ENCODE data around the gene DHRS1. TPM values are rescaled to one million over a fixed set of nuclear protein-coding genes. Genes with fewer than 3 reads are reported as not detected.

DHRS1 gene
- polyA plus RNA-seq, 2 of the 4 experiments (the other 2 are of a cell fraction) = 15.1 to 17.4 TPM

DNA sequence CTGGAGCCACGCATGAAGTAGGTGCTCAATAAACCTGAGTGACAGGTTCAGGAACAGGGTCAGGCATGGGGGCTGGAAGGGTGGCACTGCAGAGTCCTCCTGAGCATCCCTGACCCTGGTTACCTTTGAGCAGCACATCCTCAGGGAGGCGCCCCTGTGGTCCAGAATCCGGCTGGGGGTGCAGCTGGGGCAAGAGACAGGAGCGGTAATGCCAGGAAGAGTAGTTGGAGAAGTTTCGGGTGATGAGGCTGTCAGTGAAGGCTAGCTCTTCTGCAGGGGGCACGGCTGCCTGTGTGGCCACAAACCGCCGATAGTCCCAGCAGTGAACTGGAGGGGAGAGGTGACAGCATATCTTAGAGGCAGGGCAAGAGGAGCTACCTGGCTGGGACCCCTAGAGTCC, 30.2 kb downstream of the DHRS1 start:
- no peaks in the 10 kb centered on the region for H3K9me3 ChIP-seq
- FAIRE-seq (no peak), DNase-seq (ENCODE audit: low read depth in 1 of 2, low spot score in 1 of 2) (no peak), ATAC-seq (no peak)
- H3K4me2 ChIP-seq = no peak overlapping the region
- ChIA-PET CTCF (interaction anchor here (0.6 to 34.0 kb wide), 7 partner anchors 14 to 167 kb away, joined by 3 to 469 read pairs (median 4); partner anchors contain the start of genes CIDEB, DHRS1, IRF9 and LTB4R), POLR2A (interaction anchor here (0.6 to 1.4 kb wide), 2 partner anchors 11 to 27 kb away, joined by 4 to 7 read pairs; partner anchors contain the start of gene TINF2)
- no peak for TF ChIP-seq CEBPB (IDR thresholded peaks at IDR 0.05)
- TF ChIP-seq CBX8 (IDR thresholded peaks at IDR 0.05) = no peak
- no peak for TF ChIP-seq KDM5A (IDR thresholded peaks at IDR 0.05)
- no peak for TF ChIP-seq BHLHE40 (IDR thresholded peaks at IDR 0.05; ENCODE audit: low read depth, low read length)
- no peak for TF ChIP-seq JUNB (IDR thresholded peaks at IDR 0.05)
- TF ChIP-seq, protein P1, sequence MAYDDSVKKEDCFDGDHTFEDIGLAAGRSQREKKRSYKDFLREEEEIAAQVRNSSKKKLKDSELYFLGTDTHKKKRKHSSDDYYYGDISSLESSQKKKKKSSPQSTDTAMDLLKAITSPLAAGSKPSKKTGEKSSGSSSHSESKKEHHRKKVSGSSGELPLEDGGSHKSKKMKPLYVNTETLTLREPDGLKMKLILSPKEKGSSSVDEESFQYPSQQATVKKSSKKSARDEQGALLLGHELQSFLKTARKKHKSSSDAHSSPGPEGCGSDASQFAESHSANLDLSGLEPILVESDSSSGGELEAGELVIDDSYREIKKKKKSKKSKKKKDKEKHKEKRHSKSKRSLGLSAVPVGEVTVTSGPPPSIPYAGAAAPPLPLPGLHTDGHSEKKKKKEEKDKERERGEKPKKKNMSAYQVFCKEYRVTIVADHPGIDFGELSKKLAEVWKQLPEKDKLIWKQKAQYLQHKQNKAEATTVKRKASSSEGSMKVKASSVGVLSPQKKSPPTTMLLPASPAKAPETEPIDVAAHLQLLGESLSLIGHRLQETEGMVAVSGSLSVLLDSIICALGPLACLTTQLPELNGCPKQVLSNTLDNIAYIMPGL (CRISPR knock-in tag; IDR thresholded peaks at IDR 0.05; ENCODE audit: borderline replicate concordance) = no peak
- TF ChIP-seq HOXB5 (CRISPR knock-in tag; IDR thresholded peaks at IDR 0.05) = no peak
- no peak for TF ChIP-seq CHD2 (IDR thresholded peaks at IDR 0.05; ENCODE audit: low read length, partially characterized antibody)
- no peak for TF ChIP-seq MAFK (IDR thresholded peaks at IDR 0.05; ENCODE audit: partially characterized antibody)
- TF ChIP-seq NFE2L2 (conservative IDR thresholded peaks at IDR 0.05; ENCODE audit: low read length) = no peak
- TF ChIP-seq RCOR1 (IDR thresholded peaks at IDR 0.05; ENCODE audit: low read depth, low read length) = no peak
- H3K4me1 ChIP-seq = 0 out of 3 replicates have a peak, but pooled peaks cover 5% of the 10 kb centered on the region
- no peak overlapping the region for H3K27ac ChIP-seq
- no peak overlapping the region for H3K4me3 ChIP-seq
- WGBS (ENCODE audit: missing lambda C conversion rate) = 94% methylated on average over 8 of the region's 8 CpGs

DNA sequence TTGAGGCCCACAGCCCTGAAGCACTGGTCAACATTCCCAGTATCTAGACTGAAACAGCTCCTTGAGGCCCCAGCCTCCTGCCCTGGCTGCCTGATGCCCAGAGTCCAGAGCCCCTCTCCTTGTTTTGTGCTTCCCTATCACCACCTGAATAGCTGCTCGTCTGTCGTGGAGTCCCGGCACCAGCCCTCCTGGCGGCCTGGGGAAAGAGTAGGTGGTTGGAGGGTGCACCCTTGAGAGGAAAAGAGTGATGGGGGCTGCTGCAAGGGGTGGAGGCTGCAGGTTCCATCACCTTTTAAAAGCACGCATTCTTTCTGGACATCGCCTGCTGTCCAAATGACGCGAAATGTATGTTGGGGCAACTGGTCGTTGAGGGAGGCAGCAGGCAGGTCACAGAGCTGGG, 31.4 kb downstream of the DHRS1 start:
- CTCF ChIA-PET = interaction anchor here (0.8 to 34.0 kb wide), 4 partner anchors 15 to 35 kb away, joined by 3 to 469 read pairs (median 33); partner anchors contain the start of genes CIDEB, DHRS1, LTB4R and LTB4R2
- no peak for DNase-seq (ENCODE audit: low read depth in 1 of 2, low spot score in 1 of 2)
- no peak for TF ChIP-seq PHF8 (IDR thresholded peaks at IDR 0.05; ENCODE audit: borderline replicate concordance, low read depth)
- H3K4me3 ChIP-seq = no peak overlapping the region
- no peak for FAIRE-seq
- H3K4me1 ChIP-seq = 0 out of 3 replicates have a peak, but pooled peaks cover 5% of the 10 kb centered on the region
- POLR2A ChIA-PET = no interaction called here
- no peak overlapping the region for H3K4me2 ChIP-seq
- H3K9me3 ChIP-seq = no peaks in the 10 kb centered on the region
- no peak overlapping the region for H3K27ac ChIP-seq
- WGBS (ENCODE audit: missing lambda C conversion rate) = 89% methylated on average over 9 of the region's 9 CpGs
- ATAC-seq = no peak

DNA sequence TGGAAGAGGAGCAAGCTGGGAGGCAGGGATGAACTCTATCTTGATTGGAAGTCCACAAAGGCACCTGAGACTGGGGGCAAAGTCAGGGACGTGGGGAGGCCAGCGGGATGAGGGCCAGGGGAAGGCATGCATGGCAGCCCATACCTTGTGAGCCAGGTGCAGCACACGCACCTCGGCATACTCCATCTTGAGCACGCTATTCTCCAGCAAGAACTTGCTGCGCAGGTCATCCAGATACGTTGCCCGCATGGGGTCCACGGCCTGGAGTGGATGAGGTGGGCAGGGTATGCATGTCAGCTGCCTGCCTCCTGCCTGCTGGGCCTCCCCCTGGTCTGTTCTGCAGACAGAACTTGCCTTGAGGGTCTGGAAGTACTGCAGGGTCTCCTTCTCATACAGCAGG, 32.1 kb downstream of the DHRS1 start:
- ChIA-PET CTCF (interaction anchor here (1.0 to 34.0 kb wide), 3 partner anchors 14 to 36 kb away, joined by 3 to 469 read pairs (median 4); partner anchors contain the start of genes CIDEB, DHRS1, LTB4R and LTB4R2), POLR2A (no interaction called here)
- TF ChIP-seq TP53 (CRISPR knock-in tag; IDR thresholded peaks at IDR 0.05) (no peak), HES2 (IDR thresholded peaks at IDR 0.05) (no peak), NR3C1 (IDR thresholded peaks at IDR 0.05) (no peak), CTCF (IDR thresholded peaks at IDR 0.05) (no peak), JUN (IDR thresholded peaks at IDR 0.05) (no peak)
- WGBS (ENCODE audit: missing lambda C conversion rate) = 79% methylated on average over 6 of the region's 9 CpGs
- no peak for ATAC-seq
- FAIRE-seq = no peak
- Histone ChIP-seq H3K27ac (no peak overlapping the region), H3K4me1 (0 out of 3 replicates have a peak, but pooled peaks cover 5% of the 10 kb centered on the region), H3K4me2 (no peak overlapping the region), H3K9me3 (no peaks in the 10 kb centered on the region), H3K4me3 (no peak overlapping the region)
- no peak for DNase-seq (ENCODE audit: low read depth in 1 of 2, low spot score in 1 of 2)

Measured in A549 (cell line).